Measurements from ENCODE around the gene COLEC11. TPM values are rescaled to one million over a fixed set of nuclear protein-coding genes. Genes with fewer than 3 reads are reported as not detected.
A peak's percentile ranks its signal among the peaks of the same experiment; 100 is the strongest.

COLEC11 gene
- total and polyA plus RNA-seq, 2 experiments from 2014 or later, result 1.3 to 1.5 TPM

GRCh38 chr2:3585261-3586109, 9.4 kb upstream of the COLEC11 start:
- Histone ChIP-seq H4K20me1 (replicated peaks; ENCODE audit: insufficient read depth) (peaks cover 26% of the 10 kb centered on the region), H3K79me2 (replicated peaks; ENCODE audit: insufficient read depth) (peaks cover 8% of the 10 kb centered on the region; the same call in 1 of the 2 replicates), H3K4me3 (no peak overlapping the region), H3K9me2 (ENCODE audit: insufficient read depth) (no peaks in the 10 kb centered on the region), H3K36me3 (ENCODE audit: insufficient read depth) (peaks cover 25% of the 10 kb centered on the region), H3F3A (replicated peaks; ENCODE audit: low read depth) (peaks cover 13% of the 10 kb centered on the region), H3K27me3 (ENCODE audit: insufficient read depth) (no peaks in the 10 kb centered on the region), H3K27ac (ENCODE audit: low read depth) (peak overlapping the region; percentile 45), H3K4me2 (no peak overlapping the region), H3K4me1 (ENCODE audit: insufficient read depth) (no peaks in the 10 kb centered on the region), H2AFZ (no peak overlapping the region)
- TF ChIP-seq CTCF (conservative IDR thresholded peaks at IDR 0.05; ENCODE audit: low read depth in 2 of 2), result no peak
- TF ChIP-seq ETS1 (IDR thresholded peaks at IDR 0.05), result no peak
- TF ChIP-seq REST (IDR thresholded peaks at IDR 0.05; ENCODE audit: unreplicated experiment), result no peak
- no peak for TF ChIP-seq ZNF331 (CRISPR knock-in tag; IDR thresholded peaks at IDR 0.05; ENCODE audit: low read depth)
- no peak for TF ChIP-seq CREB1 (CRISPR knock-in tag; IDR thresholded peaks at IDR 0.05; ENCODE audit: low read depth)
- TF ChIP-seq EZH2phosphoT487 (IDR thresholded peaks at IDR 0.05; ENCODE audit: unreplicated experiment), result no peak
- TF ChIP-seq ZNF462 (CRISPR knock-in tag; IDR thresholded peaks at IDR 0.05), result no peak
- TF ChIP-seq NANOG (IDR thresholded peaks at IDR 0.05; ENCODE audit: borderline replicate concordance), result no peak
- TF ChIP-seq EZH2 (IDR thresholded peaks at IDR 0.05; ENCODE audit: low read depth, unreplicated experiment), result no peak
- DNase-seq (ENCODE audit: low spot score) (no peak), ATAC-seq (no peak)
- Mint-ChIP-seq H3K27me3 (ENCODE audit: insufficient read depth, low read depth, poor library complexity) (peaks cover 3% of the 10 kb centered on the region), H3K27ac (no peak overlapping the region), H3K9me3 (peaks cover 6% of the 10 kb centered on the region; the same call in 2 of the 3 replicates), H3K4me3 (no peak overlapping the region), H3K36me3 (ENCODE audit: low read depth) (peaks cover 52% of the 10 kb centered on the region), H3K4me1 (no peaks in the 10 kb centered on the region; the same call in 2 of the 3 replicates)

All from GM23338 (cell line).